NCI-H226 (cell line): ENCODE results near the gene MARVELD2.
"Not testable (repeated sequence)": the region's sequence is repeated elsewhere in the genome, so short reads cannot be mapped to it uniquely, and the experiment has no call there.

ENCODE experiments used
- DNase-seq: peaks from one replicate; pipeline ENCODE4 v3.0.0-alpha.2; 2015

MARVELD2 gene

GRCh38 chr5:69414885-69415583 lies at the start of gene MARVELD2:
MARVELD2 (plus strand) TSS chr5:69415116; CDS start chr5:69419386, 4,270 bp downstream.
- DNase-seq = peak; percentile 68

GRCh38 chr5:69367697-69368279 lies 47.1 kb upstream of the MARVELD2 start:
- DNase-seq = no peak

GRCh38 chr5:69368458-69369339 lies 46.2 kb upstream of the MARVELD2 start:
- no peak for DNase-seq

GRCh38 chr5:69369340-69370121 lies 45.4 kb upstream of the MARVELD2 start, which contains the start of the genes AK6, RAD17 and TAF9:
AK6 (minus strand) TSS chr5:69369520; CDS start chr5:69369490, 30 bp downstream.
RAD17 (plus strand) TSS chr5:69369818; CDS start chr5:69372209, 2,391 bp downstream.
TAF9 (minus strand) TSS chr5:69369520; CDS start chr5:69365737, 3,783 bp downstream.
- peak; percentile 87 for DNase-seq

GRCh38 chr5:69370335-69370734 lies 44.6 kb upstream of the MARVELD2 start:
- not testable (repeated sequence) for DNase-seq

GRCh38 chr5:69372394-69372793 lies 42.5 kb upstream of the MARVELD2 start:
- DNase-seq = no peak

GRCh38 chr5:69374911-69375446 lies 39.9 kb upstream of the MARVELD2 start:
- DNase-seq = no peak

GRCh38 chr5:69378376-69378775 lies 36.5 kb upstream of the MARVELD2 start:
- DNase-seq = no peak

- DNase-seq = no peak
Measured at GRCh38 chr5:69404659-69405330, 10.1 kb upstream of the MARVELD2 start.

- no peak for DNase-seq
Measured at GRCh38 chr5:69415584-69415958, 655 bp downstream of the MARVELD2 start.

- DNase-seq = no peak
Measured at GRCh38 chr5:69416180-69416579, 1.3 kb downstream of the MARVELD2 start.

GRCh38 chr5:69416699-69417098 lies 1.8 kb downstream of the MARVELD2 start:
- no peak for DNase-seq

GRCh38 chr5:69418554-69418953 lies 3.6 kb downstream of the MARVELD2 start:
- no peak for DNase-seq

GRCh38 chr5:69431424-69432303 lies 16.7 kb downstream of the MARVELD2 start:
- DNase-seq = no peak

GRCh38 chr5:69432412-69433206 lies 17.7 kb downstream of the MARVELD2 start:
- DNase-seq = no peak

GRCh38 chr5:69435276-69435884 lies 20.5 kb downstream of the MARVELD2 start:
- DNase-seq = not testable (repeated sequence)

- no peak for DNase-seq
Measured at GRCh38 chr5:69444127-69444754, 29.3 kb downstream of the MARVELD2 start.

- no peak for DNase-seq
Measured at GRCh38 chr5:69449511-69449910, 34.6 kb downstream of the MARVELD2 start.

- DNase-seq = peak; percentile 79
Measured at GRCh38 chr5:69450116-69450515, 35.2 kb downstream of the MARVELD2 start.
